ENCODE results near the gene NNT.

NNT gene

DNA sequence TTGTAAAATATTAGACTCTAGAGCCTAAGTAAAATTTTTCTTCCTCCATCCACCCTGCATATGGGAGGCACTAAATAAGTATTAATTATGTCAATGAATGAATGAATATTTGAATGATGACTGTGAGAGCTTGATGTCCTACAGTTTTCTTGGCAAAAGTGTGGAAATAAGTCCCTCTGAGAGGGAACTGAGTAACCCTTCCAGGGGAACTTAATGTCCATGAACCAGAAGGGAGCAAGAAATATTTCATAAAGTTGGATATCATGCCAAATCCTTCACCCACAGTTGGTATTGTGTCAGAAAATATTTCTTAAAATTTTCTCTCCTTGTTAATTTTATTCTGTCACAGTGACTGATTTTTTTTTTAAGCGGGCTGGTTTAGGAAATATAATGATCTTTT is 36.6 kb downstream of the NNT start:
- H3K4me2 ChIP-seq (ENCODE audit: low read depth, low read length, poor library complexity, severe bottlenecking) = no peak overlapping the region
- peaks cover 3% of the 10 kb centered on the region; the same call in 1 of the 2 replicates for H3F3A ChIP-seq (ENCODE audit: insufficient read depth)
- H3K9me2 ChIP-seq (replicated peaks; ENCODE audit: insufficient read depth, low read length) = no peaks in the 10 kb centered on the region
- H3K27ac ChIP-seq (ENCODE audit: low read depth, low read length) = no peak overlapping the region
- no peaks in the 10 kb centered on the region for H3K79me2 ChIP-seq (ENCODE audit: insufficient read depth, low read length)
- TF ChIP-seq EZH2phosphoT487 (conservative IDR thresholded peaks at IDR 0.05; ENCODE audit: low read length) = no peak
- TF ChIP-seq, protein P1, sequence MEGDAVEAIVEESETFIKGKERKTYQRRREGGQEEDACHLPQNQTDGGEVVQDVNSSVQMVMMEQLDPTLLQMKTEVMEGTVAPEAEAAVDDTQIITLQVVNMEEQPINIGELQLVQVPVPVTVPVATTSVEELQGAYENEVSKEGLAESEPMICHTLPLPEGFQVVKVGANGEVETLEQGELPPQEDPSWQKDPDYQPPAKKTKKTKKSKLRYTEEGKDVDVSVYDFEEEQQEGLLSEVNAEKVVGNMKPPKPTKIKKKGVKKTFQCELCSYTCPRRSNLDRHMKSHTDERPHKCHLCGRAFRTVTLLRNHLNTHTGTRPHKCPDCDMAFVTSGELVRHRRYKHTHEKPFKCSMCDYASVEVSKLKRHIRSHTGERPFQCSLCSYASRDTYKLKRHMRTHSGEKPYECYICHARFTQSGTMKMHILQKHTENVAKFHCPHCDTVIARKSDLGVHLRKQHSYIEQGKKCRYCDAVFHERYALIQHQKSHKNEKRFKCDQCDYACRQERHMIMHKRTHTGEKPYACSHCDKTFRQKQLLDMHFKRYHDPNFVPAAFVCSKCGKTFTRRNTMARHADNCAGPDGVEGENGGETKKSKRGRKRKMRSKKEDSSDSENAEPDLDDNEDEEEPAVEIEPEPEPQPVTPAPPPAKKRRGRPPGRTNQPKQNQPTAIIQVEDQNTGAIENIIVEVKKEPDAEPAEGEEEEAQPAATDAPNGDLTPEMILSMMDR (IDR thresholded peaks at IDR 0.05; ENCODE audit: insufficient read depth, low read length, poor library complexity, severe bottlenecking) = no peak
- H3K36me3 ChIP-seq (ENCODE audit: low read length) = peaks cover 24% of the 10 kb centered on the region; the same call in 1 of the 2 replicates
- no peaks in the 10 kb centered on the region for H3K27me3 ChIP-seq (ENCODE audit: low read length)
- no peaks in the 10 kb centered on the region for H4K20me1 ChIP-seq (ENCODE audit: low read depth, low read length)
- no peak overlapping the region for H3K4me3 ChIP-seq (ENCODE audit: insufficient read depth, low read length, poor library complexity, severe bottlenecking)
- H3K9me3 ChIP-seq (ENCODE audit: insufficient read depth, low read length) = no peaks in the 10 kb centered on the region
- no peak overlapping the region for H2AFZ ChIP-seq (ENCODE audit: low read depth, low read length, severe bottlenecking)
- no peak overlapping the region for H3K9ac ChIP-seq (ENCODE audit: low read length)

DNA sequence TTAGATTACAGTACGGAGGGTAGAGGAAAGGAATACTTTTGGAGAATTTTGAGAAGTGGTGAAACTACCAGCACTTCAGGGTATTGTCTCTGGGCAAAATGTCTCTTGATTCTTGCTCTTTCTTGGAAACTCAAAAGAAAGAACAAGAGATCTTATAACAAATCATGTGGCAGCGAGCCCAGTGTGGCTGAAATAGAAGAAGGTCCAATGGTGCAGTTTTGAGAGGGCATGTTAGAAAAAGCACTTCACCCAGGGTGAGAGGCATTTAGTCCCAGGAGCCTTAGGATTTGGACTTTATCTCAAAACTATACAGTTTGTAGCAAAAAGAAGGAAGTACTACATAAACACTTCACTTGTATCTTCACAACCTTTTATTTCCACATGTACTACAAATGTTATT is 39.4 kb downstream of the NNT start:
- TF ChIP-seq, protein P1 (IDR thresholded peaks at IDR 0.05; ENCODE audit: insufficient read depth, low read length, poor library complexity, severe bottlenecking) = no peak
- no peak for TF ChIP-seq EZH2phosphoT487 (conservative IDR thresholded peaks at IDR 0.05; ENCODE audit: low read length)
- Histone ChIP-seq H4K20me1 (ENCODE audit: low read depth, low read length) (no peaks in the 10 kb centered on the region), H3K4me2 (ENCODE audit: low read depth, low read length, poor library complexity, severe bottlenecking) (no peak overlapping the region), H3K9me2 (replicated peaks; ENCODE audit: insufficient read depth, low read length) (no peaks in the 10 kb centered on the region), H2AFZ (ENCODE audit: low read depth, low read length, severe bottlenecking) (no peak overlapping the region), H3K79me2 (ENCODE audit: insufficient read depth, low read length) (no peaks in the 10 kb centered on the region), H3K9me3 (ENCODE audit: insufficient read depth, low read length) (no peaks in the 10 kb centered on the region), H3F3A (ENCODE audit: insufficient read depth) (peaks cover 3% of the 10 kb centered on the region; the same call in 1 of the 2 replicates), H3K9ac (ENCODE audit: low read length) (no peak overlapping the region), H3K4me3 (ENCODE audit: insufficient read depth, low read length, poor library complexity, severe bottlenecking) (no peak overlapping the region), H3K27me3 (ENCODE audit: low read length) (no peaks in the 10 kb centered on the region), H3K36me3 (ENCODE audit: low read length) (peaks cover 30% of the 10 kb centered on the region; the same call in 1 of the 2 replicates), H3K27ac (ENCODE audit: low read depth, low read length) (no peak overlapping the region)

DNA sequence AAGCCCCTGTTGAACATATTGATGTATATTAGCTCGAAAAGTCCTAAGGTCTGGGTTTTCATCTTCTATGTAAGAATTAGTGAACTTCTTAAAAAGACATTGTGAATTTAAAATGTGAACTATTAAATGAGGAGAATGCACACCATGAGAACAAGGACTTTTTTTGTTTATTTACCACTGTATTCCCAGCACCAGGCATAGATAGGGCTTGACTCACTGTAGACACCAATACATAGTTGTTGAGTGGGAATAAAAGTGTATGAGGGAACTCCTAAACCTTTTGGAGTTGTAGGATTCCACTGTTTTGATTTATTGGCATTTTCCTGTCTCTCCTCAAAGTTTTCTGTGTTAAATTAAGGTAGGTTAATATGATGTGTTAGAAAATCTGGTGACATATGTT is 40.3 kb downstream of the NNT start:
- no peak overlapping the region for H3K27ac ChIP-seq (ENCODE audit: low read depth, low read length)
- no peaks in the 10 kb centered on the region for H3K9me2 ChIP-seq (replicated peaks; ENCODE audit: insufficient read depth, low read length)
- H3K4me3 ChIP-seq (ENCODE audit: insufficient read depth, low read length, poor library complexity, severe bottlenecking) = no peak overlapping the region
- no peaks in the 10 kb centered on the region for H3K79me2 ChIP-seq (ENCODE audit: insufficient read depth, low read length)
- H3K36me3 ChIP-seq (ENCODE audit: low read length) = peaks cover 33% of the 10 kb centered on the region; the same call in 1 of the 2 replicates
- no peaks in the 10 kb centered on the region for H4K20me1 ChIP-seq (ENCODE audit: low read depth, low read length)
- no peak overlapping the region for H3K9ac ChIP-seq (ENCODE audit: low read length)
- TF ChIP-seq EZH2phosphoT487 (conservative IDR thresholded peaks at IDR 0.05; ENCODE audit: low read length) = no peak
- TF ChIP-seq, protein P1 (IDR thresholded peaks at IDR 0.05; ENCODE audit: insufficient read depth, low read length, poor library complexity, severe bottlenecking) = no peak
- no peaks in the 10 kb centered on the region for H3K9me3 ChIP-seq (ENCODE audit: insufficient read depth, low read length)
- no peak overlapping the region for H3K4me2 ChIP-seq (ENCODE audit: low read depth, low read length, poor library complexity, severe bottlenecking)
- peaks cover 3% of the 10 kb centered on the region; the same call in 1 of the 2 replicates for H3F3A ChIP-seq (ENCODE audit: insufficient read depth)
- H3K27me3 ChIP-seq (ENCODE audit: low read length) = no peaks in the 10 kb centered on the region
- no peak overlapping the region for H2AFZ ChIP-seq (ENCODE audit: low read depth, low read length, severe bottlenecking)

Data from SU-DHL-6 (cell line).